ENCODE measurements around the gene KLHL2.
"Not testable (repeated sequence)": the region's sequence is repeated elsewhere in the genome, so short reads cannot be mapped to it uniquely, and the experiment has no call there.

Gene KLHL2

GRCh38 chr4:165336743-165337142 lies 129.4 kb downstream of the KLHL2 start:
- Histone ChIP-seq H3K36me3 (ENCODE audit: control insufficient read depth, insufficient read depth, low read length) (peaks cover 5% of the 10 kb centered on the region), H3K27me3 (replicated peaks; ENCODE audit: control insufficient read depth, insufficient read depth, low read length) (no peaks in the 10 kb centered on the region), H3K4me3 (replicated peaks; ENCODE audit: low read depth, low read length) (no peak overlapping the region)
- no peak for DNase-seq (ENCODE audit: extremely low read depth, insufficient read length)
- TF ChIP-seq, protein P1, sequence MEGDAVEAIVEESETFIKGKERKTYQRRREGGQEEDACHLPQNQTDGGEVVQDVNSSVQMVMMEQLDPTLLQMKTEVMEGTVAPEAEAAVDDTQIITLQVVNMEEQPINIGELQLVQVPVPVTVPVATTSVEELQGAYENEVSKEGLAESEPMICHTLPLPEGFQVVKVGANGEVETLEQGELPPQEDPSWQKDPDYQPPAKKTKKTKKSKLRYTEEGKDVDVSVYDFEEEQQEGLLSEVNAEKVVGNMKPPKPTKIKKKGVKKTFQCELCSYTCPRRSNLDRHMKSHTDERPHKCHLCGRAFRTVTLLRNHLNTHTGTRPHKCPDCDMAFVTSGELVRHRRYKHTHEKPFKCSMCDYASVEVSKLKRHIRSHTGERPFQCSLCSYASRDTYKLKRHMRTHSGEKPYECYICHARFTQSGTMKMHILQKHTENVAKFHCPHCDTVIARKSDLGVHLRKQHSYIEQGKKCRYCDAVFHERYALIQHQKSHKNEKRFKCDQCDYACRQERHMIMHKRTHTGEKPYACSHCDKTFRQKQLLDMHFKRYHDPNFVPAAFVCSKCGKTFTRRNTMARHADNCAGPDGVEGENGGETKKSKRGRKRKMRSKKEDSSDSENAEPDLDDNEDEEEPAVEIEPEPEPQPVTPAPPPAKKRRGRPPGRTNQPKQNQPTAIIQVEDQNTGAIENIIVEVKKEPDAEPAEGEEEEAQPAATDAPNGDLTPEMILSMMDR (IDR thresholded peaks at IDR 0.05; ENCODE audit: insufficient read depth, low read length, poor library complexity, severe bottlenecking), result no peak

DNA sequence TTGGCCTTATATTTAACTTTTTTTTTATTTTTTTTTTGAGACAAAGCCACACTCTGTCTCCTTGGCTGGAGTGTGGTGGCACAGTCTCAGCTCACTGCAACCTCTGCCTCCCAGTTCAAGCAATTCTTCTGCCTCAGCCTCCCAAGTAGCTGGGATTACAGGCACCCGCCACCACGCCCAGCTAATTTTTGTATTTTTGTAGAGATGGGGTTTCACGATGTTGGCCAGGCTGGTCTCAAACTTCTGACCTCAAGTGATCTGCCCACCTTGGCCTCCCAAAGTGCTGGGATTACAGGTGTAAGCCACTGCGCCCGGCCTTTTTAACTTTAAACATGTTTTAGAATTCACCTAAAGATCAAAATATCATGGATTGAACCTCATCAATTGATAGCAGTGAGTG lies 135.0 kb downstream of the KLHL2 start:
- H3K36me3 ChIP-seq (ENCODE audit: control insufficient read depth, insufficient read depth, low read length), result not testable (repeated sequence)

GRCh38 chr4:165343353-165344191 lies 136.2 kb downstream of the KLHL2 start:
- DNase-seq (ENCODE audit: extremely low read depth, insufficient read length), result no peak
- Histone ChIP-seq H3K36me3 (ENCODE audit: control insufficient read depth, insufficient read depth, low read length) (peaks cover 3% of the 10 kb centered on the region), H3K27me3 (replicated peaks; ENCODE audit: control insufficient read depth, insufficient read depth, low read length) (no peaks in the 10 kb centered on the region), H3K4me3 (replicated peaks; ENCODE audit: low read depth, low read length) (no peak overlapping the region)
- TF ChIP-seq, protein P1 (IDR thresholded peaks at IDR 0.05; ENCODE audit: insufficient read depth, low read length, poor library complexity, severe bottlenecking), result no peak

More for the DNA sequence above, 135.0 kb downstream of the KLHL2 start:
- H3K4me3 ChIP-seq (replicated peaks; ENCODE audit: low read depth, low read length); H3K27me3 ChIP-seq (replicated peaks; ENCODE audit: control insufficient read depth, insufficient read depth, low read length); DNase-seq (ENCODE audit: extremely low read depth, insufficient read length): not testable (repeated sequence)

- Histone ChIP-seq H3K36me3 (ENCODE audit: control insufficient read depth, insufficient read depth, low read length) (peaks cover 1% of the 10 kb centered on the region; the same call in 1 of the 2 replicates), H3K4me3 (replicated peaks; ENCODE audit: low read depth, low read length) (no peak overlapping the region), H3K27me3 (replicated peaks; ENCODE audit: control insufficient read depth, insufficient read depth, low read length) (no peaks in the 10 kb centered on the region)
- TF ChIP-seq, protein P1 (IDR thresholded peaks at IDR 0.05; ENCODE audit: insufficient read depth, low read length, poor library complexity, severe bottlenecking), result no peak
- no peak for DNase-seq (ENCODE audit: extremely low read depth, insufficient read length)
These were observed 138.5 kb downstream of the KLHL2 start for GRCh38 chr4:165345666-165346417.

DNA sequence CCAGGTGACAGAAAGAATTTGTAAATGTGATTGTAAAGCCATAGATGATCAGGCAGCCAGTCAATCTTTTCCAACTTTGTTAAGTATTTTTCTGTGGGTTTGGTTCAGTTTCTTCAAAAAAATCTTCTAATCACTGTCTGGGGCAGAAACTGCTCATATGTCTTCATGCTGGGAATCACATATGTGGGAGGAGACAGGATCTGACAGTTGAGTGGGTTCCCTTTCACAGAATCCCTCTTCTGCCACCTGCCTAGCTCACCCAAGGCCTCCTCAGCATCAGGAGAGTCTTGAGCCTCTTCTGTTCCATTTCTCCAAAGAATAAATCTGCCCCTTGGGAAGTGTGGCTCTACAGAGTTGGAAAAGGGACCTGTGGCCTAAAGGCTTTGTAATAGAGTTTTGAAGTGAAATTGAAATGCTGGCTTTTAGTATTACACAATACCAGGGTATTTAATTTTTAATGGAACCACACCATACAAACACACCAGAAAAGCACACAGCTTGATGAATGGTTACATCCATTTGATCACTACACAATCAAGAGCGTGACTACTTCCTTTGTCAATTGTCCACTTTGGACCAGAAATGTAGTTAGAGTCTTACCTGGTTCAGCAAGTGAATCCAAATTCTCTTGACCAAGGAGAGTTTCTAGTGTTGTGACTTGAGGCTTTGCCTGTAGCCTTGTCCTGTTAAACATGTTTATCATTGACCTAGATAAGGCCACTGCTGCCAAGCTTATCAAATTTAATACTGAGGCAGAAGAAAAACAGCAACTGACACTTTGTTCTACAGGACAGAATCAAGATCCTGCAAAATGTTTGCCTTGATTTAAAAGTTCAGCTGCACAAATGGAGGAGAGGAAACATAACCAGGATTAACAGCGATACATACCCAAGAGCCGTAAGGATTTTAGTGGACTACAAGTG lies 140.5 kb downstream of the KLHL2 start:
- Histone ChIP-seq H3K36me3 (ENCODE audit: control insufficient read depth, insufficient read depth, low read length) (peaks cover 1% of the 10 kb centered on the region; the same call in 1 of the 2 replicates), H3K4me3 (replicated peaks; ENCODE audit: low read depth, low read length) (no peak overlapping the region), H3K27me3 (replicated peaks; ENCODE audit: control insufficient read depth, insufficient read depth, low read length) (no peaks in the 10 kb centered on the region)
- DNase-seq (ENCODE audit: extremely low read depth, insufficient read length), result no peak
- TF ChIP-seq, protein P1 (IDR thresholded peaks at IDR 0.05; ENCODE audit: insufficient read depth, low read length, poor library complexity, severe bottlenecking), result no peak
